ENCODE measurements around the gene METTL4. TPM values are rescaled to one million over a fixed set of nuclear protein-coding genes. Genes with fewer than 3 reads are reported as not detected.

Gene METTL4
- total and polyA plus RNA-seq, 2 of the 8 experiments (the other 6 are each of a cell fraction or from before 2014, with no cell fraction given) = 8.5 to 11.5 TPM

DNA sequence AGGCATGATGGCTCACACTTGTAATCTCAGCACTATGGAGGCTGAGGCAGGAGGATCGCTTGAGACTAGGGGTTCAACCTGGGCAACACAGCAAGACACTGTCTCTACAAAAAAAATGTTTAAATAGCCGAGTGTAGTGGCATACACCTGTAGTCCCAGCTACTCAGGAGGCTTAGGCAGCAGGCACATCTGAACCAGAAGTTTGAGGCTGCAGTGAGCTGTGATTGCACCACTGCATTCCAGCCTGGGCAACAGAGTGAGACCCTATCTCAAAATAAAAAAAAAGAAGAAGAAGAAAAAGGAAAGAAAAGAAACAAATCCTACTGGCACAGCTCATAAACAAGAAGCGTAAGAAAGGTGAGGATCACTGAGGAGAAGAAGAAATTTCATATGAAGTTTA lies 19.9 kb downstream of the METTL4 start (continued):
- TF ChIP-seq, protein P1, sequence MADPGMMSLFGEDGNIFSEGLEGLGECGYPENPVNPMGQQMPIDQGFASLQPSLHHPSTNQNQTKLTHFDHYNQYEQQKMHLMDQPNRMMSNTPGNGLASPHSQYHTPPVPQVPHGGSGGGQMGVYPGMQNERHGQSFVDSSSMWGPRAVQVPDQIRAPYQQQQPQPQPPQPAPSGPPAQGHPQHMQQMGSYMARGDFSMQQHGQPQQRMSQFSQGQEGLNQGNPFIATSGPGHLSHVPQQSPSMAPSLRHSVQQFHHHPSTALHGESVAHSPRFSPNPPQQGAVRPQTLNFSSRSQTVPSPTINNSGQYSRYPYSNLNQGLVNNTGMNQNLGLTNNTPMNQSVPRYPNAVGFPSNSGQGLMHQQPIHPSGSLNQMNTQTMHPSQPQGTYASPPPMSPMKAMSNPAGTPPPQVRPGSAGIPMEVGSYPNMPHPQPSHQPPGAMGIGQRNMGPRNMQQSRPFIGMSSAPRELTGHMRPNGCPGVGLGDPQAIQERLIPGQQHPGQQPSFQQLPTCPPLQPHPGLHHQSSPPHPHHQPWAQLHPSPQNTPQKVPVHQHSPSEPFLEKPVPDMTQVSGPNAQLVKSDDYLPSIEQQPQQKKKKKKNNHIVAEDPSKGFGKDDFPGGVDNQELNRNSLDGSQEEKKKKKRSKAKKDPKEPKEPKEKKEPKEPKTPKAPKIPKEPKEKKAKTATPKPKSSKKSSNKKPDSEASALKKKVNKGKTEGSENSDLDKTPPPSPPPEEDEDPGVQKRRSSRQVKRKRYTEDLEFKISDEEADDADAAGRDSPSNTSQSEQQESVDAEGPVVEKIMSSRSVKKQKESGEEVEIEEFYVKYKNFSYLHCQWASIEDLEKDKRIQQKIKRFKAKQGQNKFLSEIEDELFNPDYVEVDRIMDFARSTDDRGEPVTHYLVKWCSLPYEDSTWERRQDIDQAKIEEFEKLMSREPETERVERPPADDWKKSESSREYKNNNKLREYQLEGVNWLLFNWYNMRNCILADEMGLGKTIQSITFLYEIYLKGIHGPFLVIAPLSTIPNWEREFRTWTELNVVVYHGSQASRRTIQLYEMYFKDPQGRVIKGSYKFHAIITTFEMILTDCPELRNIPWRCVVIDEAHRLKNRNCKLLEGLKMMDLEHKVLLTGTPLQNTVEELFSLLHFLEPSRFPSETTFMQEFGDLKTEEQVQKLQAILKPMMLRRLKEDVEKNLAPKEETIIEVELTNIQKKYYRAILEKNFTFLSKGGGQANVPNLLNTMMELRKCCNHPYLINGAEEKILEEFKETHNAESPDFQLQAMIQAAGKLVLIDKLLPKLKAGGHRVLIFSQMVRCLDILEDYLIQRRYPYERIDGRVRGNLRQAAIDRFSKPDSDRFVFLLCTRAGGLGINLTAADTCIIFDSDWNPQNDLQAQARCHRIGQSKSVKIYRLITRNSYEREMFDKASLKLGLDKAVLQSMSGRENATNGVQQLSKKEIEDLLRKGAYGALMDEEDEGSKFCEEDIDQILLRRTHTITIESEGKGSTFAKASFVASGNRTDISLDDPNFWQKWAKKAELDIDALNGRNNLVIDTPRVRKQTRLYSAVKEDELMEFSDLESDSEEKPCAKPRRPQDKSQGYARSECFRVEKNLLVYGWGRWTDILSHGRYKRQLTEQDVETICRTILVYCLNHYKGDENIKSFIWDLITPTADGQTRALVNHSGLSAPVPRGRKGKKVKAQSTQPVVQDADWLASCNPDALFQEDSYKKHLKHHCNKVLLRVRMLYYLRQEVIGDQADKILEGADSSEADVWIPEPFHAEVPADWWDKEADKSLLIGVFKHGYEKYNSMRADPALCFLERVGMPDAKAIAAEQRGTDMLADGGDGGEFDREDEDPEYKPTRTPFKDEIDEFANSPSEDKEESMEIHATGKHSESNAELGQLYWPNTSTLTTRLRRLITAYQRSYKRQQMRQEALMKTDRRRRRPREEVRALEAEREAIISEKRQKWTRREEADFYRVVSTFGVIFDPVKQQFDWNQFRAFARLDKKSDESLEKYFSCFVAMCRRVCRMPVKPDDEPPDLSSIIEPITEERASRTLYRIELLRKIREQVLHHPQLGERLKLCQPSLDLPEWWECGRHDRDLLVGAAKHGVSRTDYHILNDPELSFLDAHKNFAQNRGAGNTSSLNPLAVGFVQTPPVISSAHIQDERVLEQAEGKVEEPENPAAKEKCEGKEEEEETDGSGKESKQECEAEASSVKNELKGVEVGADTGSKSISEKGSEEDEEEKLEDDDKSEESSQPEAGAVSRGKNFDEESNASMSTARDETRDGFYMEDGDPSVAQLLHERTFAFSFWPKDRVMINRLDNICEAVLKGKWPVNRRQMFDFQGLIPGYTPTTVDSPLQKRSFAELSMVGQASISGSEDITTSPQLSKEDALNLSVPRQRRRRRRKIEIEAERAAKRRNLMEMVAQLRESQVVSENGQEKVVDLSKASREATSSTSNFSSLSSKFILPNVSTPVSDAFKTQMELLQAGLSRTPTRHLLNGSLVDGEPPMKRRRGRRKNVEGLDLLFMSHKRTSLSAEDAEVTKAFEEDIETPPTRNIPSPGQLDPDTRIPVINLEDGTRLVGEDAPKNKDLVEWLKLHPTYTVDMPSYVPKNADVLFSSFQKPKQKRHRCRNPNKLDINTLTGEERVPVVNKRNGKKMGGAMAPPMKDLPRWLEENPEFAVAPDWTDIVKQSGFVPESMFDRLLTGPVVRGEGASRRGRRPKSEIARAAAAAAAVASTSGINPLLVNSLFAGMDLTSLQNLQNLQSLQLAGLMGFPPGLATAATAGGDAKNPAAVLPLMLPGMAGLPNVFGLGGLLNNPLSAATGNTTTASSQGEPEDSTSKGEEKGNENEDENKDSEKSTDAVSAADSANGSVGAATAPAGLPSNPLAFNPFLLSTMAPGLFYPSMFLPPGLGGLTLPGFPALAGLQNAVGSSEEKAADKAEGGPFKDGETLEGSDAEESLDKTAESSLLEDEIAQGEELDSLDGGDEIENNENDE (IDR thresholded peaks at IDR 0.05; ENCODE audit: insufficient replicate concordance, low read length) = no peak
- TF ChIP-seq CREB1 (IDR thresholded peaks at IDR 0.05) = no peak
- TF ChIP-seq ASH2L (IDR thresholded peaks at IDR 0.05; ENCODE audit: low read length) = no peak
- no peak for TF ChIP-seq POU5F1 (IDR thresholded peaks at IDR 0.05; ENCODE audit: low read depth, low read length)
- TF ChIP-seq ZNF274 (IDR thresholded peaks at IDR 0.05; ENCODE audit: borderline replicate concordance, extremely low read depth, low read length) = no peak
- TF ChIP-seq EGR1 (IDR thresholded peaks at IDR 0.05; ENCODE audit: borderline replicate concordance, low read depth, low read length) = no peak
- TF ChIP-seq EP300 (IDR thresholded peaks at IDR 0.05; ENCODE audit: borderline replicate concordance in 1 of 2, low read depth in 2 of 2, low read length in 2 of 2) = no peak

All from H1 (cell line).